Pancreas (tissue), 10 donors: ENCODE results near the gene FOXD3. TPM values are rescaled to one million over a fixed set of nuclear protein-coding genes. Genes with fewer than 3 reads are reported as not detected.
A peak's percentile ranks its signal among the peaks of the same experiment; 100 is the strongest.

Experiments used
- ATAC-seq, 4 donors: fragments of 200-7000 bp; cut with Tn5 transposase; one replicate each; pipeline versions ENCODE4 v1.8.0 to v1.9.1; 2020; ENCODE audit warnings: mild to moderate bottlenecking in 4 of 4, moderate library complexity in 4 of 4
- DNase-seq, 6 donors: peaks; one replicate each; pipeline ENCODE4 v3.0.0-alpha.2; 2020
- FAIRE-seq: peaks from 2 replicates; lab custom pipeline; 2012; peaks lifted over from hg19 to GRCh38; lab: Jason Lieb, UNC
- H3K27ac ChIP-seq, 4 donors: fragments of 200-600 bp; sonication (generic); 1 replicate in 3 of 4; 2 replicates in 1 of 4; pipeline versions ENCODE4 v1.5.0 to v1.8.0; 2020
- H3K27me3 ChIP-seq, 4 donors: fragments of 200-600 bp; one replicate each; pipeline ENCODE4 v1.8.0; 2021
- H3K36me3 ChIP-seq, 3 donors: fragments of 200-600 bp; sonication (generic) in 1 of 3; one replicate each; pipeline versions ENCODE4 v1.5.0 to v1.8.0; 2020 to 2021
- H3K4me1 ChIP-seq, 3 donors: fragments of 200-600 bp; one replicate each; pipeline ENCODE4 v1.8.0; 2021
- H3K4me3 ChIP-seq, 4 donors: fragments of 200-600 bp; sonication (generic) in 2 of 4; one replicate each; pipeline versions ENCODE4 v1.5.0 to v1.8.0; 2020 to 2021
- H3K9me3 ChIP-seq, 4 donors: fragments of 200-600 bp; one replicate each; pipeline ENCODE4 v1.8.0; 2021
- WGBS, 2 donors: extraction: QIAGEN DNeasy Blood & Tissue Kit; methylation state at CpG; one replicate each; pipeline ENCODE4 v1.1.7; 2013; 5-methylcytosine and 5-hydroxymethylcytosine counted together
- intact Hi-C, 3 donors: fragments of 100-400 bp; cut with DNase I; formaldehyde crosslinking; loops; one replicate each; pipeline versions ENCODE4 v1.11.1 to v1.14.2; 2022
- microRNA-seq, 2 donors: library from miRNA; unstranded; fragments of <30 nt; microRNA quantifications; one replicate each; pipeline versions ENCODE4 to v1.1.0, GENCODE V29; 2019 to 2020
- polyA plus RNA-seq, 2 donors: library from polyadenylated mRNA; stranded (reverse); fragments of 200-250 nt; gene quantifications; one replicate each; pipeline ENCODE4 v1.2.3, GENCODE V29; 2013
- total RNA-seq, 6 donors: library from RNA; stranded (reverse); fragmentation: NEBNext Ultra II Directional in 4 of 6; extraction: Animal tissue kit (Norgen Biotek cat#: 25700) in 4 of 6; gene quantifications; one replicate each; pipeline versions ENCODE4 v1.2.1 to v1.2.4, GENCODE V29; 2021 to 2023
- TF ChIP-seq, protein P1 (sequence below), 4 donors: fragments of 200-600 bp; sonication (generic) in 3 of 4; IDR thresholded peaks; one replicate each; pipeline versions ENCODE4 v1.5.0 to v1.8.0; 2021; ENCODE audit warnings: antibody characterized with exemption in 4 of 4
- donor health status: healthy with polysubstance abuse.
- donor health status: DM: no; HTN: no; CAD: no; lungs with moderate emphysema.
- donor health status: DM: no; HTN: no; CAD: no.
- donor health status: control.
- donor health status: control.
- donor health status: Bipolar disorder and iron deficiency.
- donor health status: DM: yes; HTN: yes; CAD: no.
- donor health status: DM: no; HTN: no; CAD: no.
- donor health status: DM: no; HTN: no; CAD: no.
- donor health status: DM: yes; HTN: yes; CAD: no.

FOXD3 gene
- total and polyA plus RNA-seq, 8 donors: 0.09 to 0.21 (median 0.09) TPM; not detected in 5

DNA sequence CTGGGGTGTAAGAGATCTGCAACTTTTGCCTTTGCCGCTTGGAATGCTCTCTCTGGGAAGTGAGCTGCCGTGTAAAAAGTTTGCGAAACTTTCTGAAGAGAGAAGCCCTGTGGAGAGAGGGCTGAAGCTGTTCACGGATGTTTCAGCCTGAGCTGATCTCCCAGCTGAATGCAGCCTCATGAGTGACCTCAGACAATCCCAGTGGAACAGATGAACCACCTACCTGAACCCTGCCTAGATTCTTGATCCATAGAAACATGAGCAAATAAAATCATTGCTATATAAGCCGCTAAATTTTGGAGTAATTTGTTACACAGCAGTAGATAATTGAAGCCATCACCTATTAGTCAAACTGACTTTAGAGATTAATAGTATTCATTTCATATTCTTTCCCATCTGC, 40.6 kb downstream of the FOXD3 start:
- DNase-seq (no peak), ATAC-seq (no peak), FAIRE-seq (no peak)
- H3K9me3 ChIP-seq: no peaks in the 10 kb centered on the region
- no peaks in the 10 kb centered on the region for H3K27me3 ChIP-seq
- peaks cover 0 to under 1% (median 0%) of the 10 kb centered on the region in 3 donors for H3K4me1 ChIP-seq
- WGBS, 2 donors: 92 to 93% methylated on average over 5 of the region's 5 CpGs
- no peaks in the 10 kb centered on the region for H3K36me3 ChIP-seq
- TF ChIP-seq, protein P1, sequence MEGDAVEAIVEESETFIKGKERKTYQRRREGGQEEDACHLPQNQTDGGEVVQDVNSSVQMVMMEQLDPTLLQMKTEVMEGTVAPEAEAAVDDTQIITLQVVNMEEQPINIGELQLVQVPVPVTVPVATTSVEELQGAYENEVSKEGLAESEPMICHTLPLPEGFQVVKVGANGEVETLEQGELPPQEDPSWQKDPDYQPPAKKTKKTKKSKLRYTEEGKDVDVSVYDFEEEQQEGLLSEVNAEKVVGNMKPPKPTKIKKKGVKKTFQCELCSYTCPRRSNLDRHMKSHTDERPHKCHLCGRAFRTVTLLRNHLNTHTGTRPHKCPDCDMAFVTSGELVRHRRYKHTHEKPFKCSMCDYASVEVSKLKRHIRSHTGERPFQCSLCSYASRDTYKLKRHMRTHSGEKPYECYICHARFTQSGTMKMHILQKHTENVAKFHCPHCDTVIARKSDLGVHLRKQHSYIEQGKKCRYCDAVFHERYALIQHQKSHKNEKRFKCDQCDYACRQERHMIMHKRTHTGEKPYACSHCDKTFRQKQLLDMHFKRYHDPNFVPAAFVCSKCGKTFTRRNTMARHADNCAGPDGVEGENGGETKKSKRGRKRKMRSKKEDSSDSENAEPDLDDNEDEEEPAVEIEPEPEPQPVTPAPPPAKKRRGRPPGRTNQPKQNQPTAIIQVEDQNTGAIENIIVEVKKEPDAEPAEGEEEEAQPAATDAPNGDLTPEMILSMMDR (IDR thresholded peaks at IDR 0.05): no peak
- H3K4me3 ChIP-seq: no peak overlapping the region
- no peak overlapping the region for H3K27ac ChIP-seq
- intact Hi-C loops: no loop called here

DNA sequence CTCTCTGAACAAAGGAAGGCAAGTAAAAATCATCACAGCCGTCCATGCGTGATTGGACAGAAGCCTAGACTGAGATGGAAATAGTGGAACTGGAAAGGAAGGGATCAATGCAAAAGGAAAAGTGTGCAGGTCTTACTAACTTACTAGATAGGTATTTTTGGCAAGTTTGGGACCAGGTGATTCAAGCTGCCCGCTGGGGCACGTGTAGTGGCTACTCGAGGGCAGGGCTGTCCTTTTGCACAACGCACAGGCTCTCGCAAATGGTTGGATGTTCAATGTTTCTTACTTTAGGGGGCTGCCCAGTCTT, 44.5 kb downstream of the FOXD3 start:
- Histone ChIP-seq H3K4me3 (peak overlapping the region in 2 of 4 donors; percentile 54 to 85), H3K27ac (peak overlapping the region; percentile 28 to 80 (median 76)), H3K27me3 (no peaks in the 10 kb centered on the region), H3K36me3 (peaks cover 0 to 1% (median 0%) of the 10 kb centered on the region in 3 donors), H3K4me1 (peaks cover 0 to 4% (median 0%) of the 10 kb centered on the region in 3 donors), H3K9me3 (no peaks in the 10 kb centered on the region)
- intact Hi-C loops: no loop called here
- WGBS, 2 donors: 86 to 90% methylated on average over 7 of the region's 7 CpGs
- FAIRE-seq (no peak), ATAC-seq (no peak), DNase-seq (no peak)
- TF ChIP-seq, protein P1 (IDR thresholded peaks at IDR 0.05): no peak

DNA sequence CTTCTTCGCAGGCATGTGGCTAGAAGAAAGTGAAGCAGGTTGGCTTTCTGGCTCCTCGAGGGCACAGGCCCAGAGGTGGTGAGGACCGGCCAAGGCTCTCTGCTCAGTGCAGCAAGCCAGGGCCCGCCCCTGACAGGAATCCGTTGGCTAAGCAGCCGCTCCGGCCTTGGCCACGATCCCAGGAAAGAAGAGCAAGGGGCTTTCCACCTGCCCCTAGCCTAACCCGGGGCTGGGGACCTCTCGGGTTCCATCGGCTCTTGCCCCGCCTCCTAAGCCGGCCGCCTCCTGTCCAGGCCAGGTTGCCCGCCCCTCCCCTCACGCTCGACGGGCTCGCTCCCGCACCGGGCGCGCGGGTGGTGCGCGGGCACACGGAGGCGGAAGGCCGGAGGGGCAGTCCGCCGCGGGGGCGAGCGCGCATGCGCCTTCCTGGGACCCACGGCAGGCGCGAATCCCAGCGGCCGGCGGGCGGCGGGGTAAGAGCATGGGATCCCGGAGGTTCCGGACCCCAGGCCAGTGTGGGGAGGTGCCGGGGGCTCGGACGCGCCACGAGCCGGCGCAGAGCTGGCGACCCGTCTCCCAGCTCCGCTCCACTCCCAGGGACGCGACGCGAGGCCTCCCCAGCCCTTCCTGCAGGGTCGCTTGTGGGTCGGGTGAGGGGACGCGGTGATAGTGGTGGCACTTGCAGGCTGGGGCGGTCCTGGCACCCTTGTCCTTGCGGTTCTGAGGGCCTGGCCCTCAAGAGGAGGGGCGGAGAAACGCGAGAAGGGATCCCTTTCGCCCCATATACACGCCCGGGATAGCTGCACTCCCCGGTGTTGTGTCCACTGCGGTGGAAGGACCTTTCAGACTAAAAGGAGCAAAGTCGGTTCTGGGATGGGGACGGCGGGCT, 45.1 kb downstream of the FOXD3 start, which contains the start of gene ALG6:
Gene ALG6 (plus strand): TSS at position 413 of the 889 bp plus-strand sequence. CDS start 3,351 bp downstream, outside the sequence.
- no peak for FAIRE-seq
- WGBS, 2 donors: 1% methylated on average over 65 to 77 of the region's 77 CpGs
- Histone ChIP-seq H3K9me3 (no peaks in the 10 kb centered on the region), H3K27ac (peak within 1 kb of the TSS; percentile 46 to 80 (median 76)), H3K4me3 (peak within 1 kb of the TSS; percentile 51 to 89 (median 70)), H3K4me1 (peaks cover 0 to 4% (median 0%) of the 10 kb centered on the region in 3 donors), H3K27me3 (no peaks in the 10 kb centered on the region), H3K36me3 (peaks cover 0 to 5% (median 0%) of the 10 kb centered on the region in 3 donors)
- TF ChIP-seq, protein P1 (IDR thresholded peaks at IDR 0.05): no peak
- intact Hi-C loops: no loop called here
- ATAC-seq: peak; percentile 97 to 100 (median 99)
- DNase-seq: peak; percentile 96 to 99 (median 97)

DNA sequence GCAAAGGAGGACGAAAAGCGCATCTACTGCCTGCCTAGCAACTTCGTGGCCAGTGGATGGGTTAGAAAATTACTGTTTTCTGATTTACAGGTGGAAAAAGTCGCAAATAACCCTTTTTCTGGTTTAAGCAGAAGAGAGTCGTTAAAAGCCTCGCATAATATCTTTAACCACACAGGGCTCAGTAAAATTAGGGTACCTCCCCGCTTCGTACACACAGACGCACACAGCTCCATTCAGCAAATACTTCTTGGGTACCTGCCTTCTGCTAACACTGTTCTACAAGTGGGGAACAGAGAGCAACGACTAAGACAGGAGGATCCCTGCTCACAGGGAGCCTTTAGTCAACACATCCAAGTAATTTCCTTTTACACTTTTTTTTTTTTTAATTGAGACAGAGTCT, 45.8 kb downstream of the FOXD3 start:
- peak overlapping the region; percentile 51 to 89 (median 70) for H3K4me3 ChIP-seq
- peaks cover 0 to 4% (median 0%) of the 10 kb centered on the region in 3 donors for H3K4me1 ChIP-seq
- peaks cover 0 to 5% (median 0%) of the 10 kb centered on the region in 3 donors for H3K36me3 ChIP-seq
- intact Hi-C loops: no loop called here
- peak overlapping the region in 3 of 4 donors; percentile 73 to 80 (median 78) for H3K27ac ChIP-seq
- no peak for DNase-seq
- H3K27me3 ChIP-seq: no peaks in the 10 kb centered on the region
- H3K9me3 ChIP-seq: no peaks in the 10 kb centered on the region
- WGBS, 2 donors: 1 to 3% methylated on average over 10 of the region's 10 CpGs
- peak in 1 of 4 donors; percentile 4 for ATAC-seq
- TF ChIP-seq, protein P1 (IDR thresholded peaks at IDR 0.05): no peak
- FAIRE-seq: no peak

Small RNA genes within 50 kb of the gene (microRNA-seq; reads per million reads assigned to microRNA genes)
- 0 reads per million in 2 donors for gene MIR6068

Other genes with a start within 250 kb of the FOXD3 start
- 1 to 10 TPM; 3.1 to 8.8 (median 4.4) TPM for gene ALG6, start 45.1 kb downstream of the FOXD3 start, total RNA-seq
- 10 to 100 TPM in 1 of 2 donors, 1 to 10 TPM in 1; 8.7 to 11.5 TPM for gene ALG6, start 45.1 kb downstream of the FOXD3 start, polyA plus RNA-seq
- 10 to 100 TPM in 1 of 6 donors, 1 to 10 TPM in 5; 4.3 to 15.5 (median 7.4) TPM for gene ITGB3BP, start 200.7 kb downstream of the FOXD3 start, total RNA-seq
- gene ITGB3BP, start 200.7 kb downstream of the FOXD3 start, polyA plus RNA-seq: 10 to 100 TPM in 1 of 2 donors, 1 to 10 TPM in 1; 7.9 to 18.0 TPM
- 1 to 10 TPM; 2.0 to 4.5 (median 3.2) TPM for gene EFCAB7, start 201.0 kb downstream of the FOXD3 start, total RNA-seq
- 1 to 10 TPM; 3.6 TPM for gene EFCAB7, start 201.0 kb downstream of the FOXD3 start, polyA plus RNA-seq